B cell (primary cell): ENCODE results near the gene ACTR2.

Experiments used
- EZH2 ChIP-seq: IDR thresholded peaks from 2 replicates; pipeline ENCODE4 v1.6.1; 2012; ENCODE audit warnings: borderline replicate concordance, low read depth, mild to moderate bottlenecking, moderate library complexity, low read length; ENCODE audit not compliant: insufficient read depth, poor library complexity, severe bottlenecking
- TF ChIP-seq, protein P1 (sequence below): fragments of 200-600 bp; IDR thresholded peaks from one replicate; pipeline ENCODE4 v1.8.0; 2022; ENCODE audit warnings: antibody characterized with exemption, mild to moderate bottlenecking

DNA sequence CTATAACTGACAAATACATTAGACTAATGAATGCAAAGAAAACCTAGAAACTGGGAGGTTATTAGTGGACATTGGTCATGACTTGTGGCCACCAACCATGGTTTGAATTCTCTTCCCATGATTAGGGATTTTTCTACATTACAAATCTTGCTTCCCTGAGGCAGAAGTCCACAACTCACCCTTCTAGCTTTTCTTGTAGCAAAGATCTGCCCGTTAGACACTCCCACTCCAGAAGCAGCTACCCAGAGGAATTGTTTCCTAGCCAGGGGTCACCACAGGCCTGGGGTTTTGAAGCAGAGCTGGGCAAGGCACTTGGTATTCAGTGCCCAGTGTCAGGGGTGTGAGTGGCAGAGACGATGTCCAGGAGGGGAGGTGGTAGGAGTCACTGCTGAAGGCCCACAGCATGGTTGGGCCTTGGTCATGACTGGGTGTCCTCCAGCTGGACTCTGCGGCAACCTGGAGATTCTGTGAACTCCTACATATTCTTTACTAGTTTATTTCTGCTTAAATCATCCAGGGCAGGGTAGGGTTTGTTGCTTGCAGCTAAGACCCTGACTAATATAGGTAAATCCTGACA, 54.9 kb downstream of the ACTR2 start:
- TF ChIP-seq EZH2 = no peak
- TF ChIP-seq, protein P1, sequence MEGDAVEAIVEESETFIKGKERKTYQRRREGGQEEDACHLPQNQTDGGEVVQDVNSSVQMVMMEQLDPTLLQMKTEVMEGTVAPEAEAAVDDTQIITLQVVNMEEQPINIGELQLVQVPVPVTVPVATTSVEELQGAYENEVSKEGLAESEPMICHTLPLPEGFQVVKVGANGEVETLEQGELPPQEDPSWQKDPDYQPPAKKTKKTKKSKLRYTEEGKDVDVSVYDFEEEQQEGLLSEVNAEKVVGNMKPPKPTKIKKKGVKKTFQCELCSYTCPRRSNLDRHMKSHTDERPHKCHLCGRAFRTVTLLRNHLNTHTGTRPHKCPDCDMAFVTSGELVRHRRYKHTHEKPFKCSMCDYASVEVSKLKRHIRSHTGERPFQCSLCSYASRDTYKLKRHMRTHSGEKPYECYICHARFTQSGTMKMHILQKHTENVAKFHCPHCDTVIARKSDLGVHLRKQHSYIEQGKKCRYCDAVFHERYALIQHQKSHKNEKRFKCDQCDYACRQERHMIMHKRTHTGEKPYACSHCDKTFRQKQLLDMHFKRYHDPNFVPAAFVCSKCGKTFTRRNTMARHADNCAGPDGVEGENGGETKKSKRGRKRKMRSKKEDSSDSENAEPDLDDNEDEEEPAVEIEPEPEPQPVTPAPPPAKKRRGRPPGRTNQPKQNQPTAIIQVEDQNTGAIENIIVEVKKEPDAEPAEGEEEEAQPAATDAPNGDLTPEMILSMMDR = no peak
